C4-2B (cell line): ENCODE measurements around the gene CTDSPL.

ENCODE experiments used
- H3K27ac ChIP-seq: fragments of 450-650 bp; 2 replicates; pipeline ENCODE4 v1.5.1; 2017
- ZFX ChIP-seq: fragments of 450-650 bp; IDR thresholded peaks from 2 replicates; pipeline ENCODE4 v1.6.1; 2017
- TF ChIP-seq, protein P1 (sequence below): fragments of 450-650 bp; conservative IDR thresholded peaks from 2 replicates; pipeline ENCODE4 v1.5.1; 2017; ENCODE audit warnings: mild to moderate bottlenecking

Gene CTDSPL

GRCh38 chr3:37991109-37991508 is 129.4 kb downstream of the CTDSPL start:
- no peak for TF ChIP-seq ZFX
- TF ChIP-seq, protein P1, sequence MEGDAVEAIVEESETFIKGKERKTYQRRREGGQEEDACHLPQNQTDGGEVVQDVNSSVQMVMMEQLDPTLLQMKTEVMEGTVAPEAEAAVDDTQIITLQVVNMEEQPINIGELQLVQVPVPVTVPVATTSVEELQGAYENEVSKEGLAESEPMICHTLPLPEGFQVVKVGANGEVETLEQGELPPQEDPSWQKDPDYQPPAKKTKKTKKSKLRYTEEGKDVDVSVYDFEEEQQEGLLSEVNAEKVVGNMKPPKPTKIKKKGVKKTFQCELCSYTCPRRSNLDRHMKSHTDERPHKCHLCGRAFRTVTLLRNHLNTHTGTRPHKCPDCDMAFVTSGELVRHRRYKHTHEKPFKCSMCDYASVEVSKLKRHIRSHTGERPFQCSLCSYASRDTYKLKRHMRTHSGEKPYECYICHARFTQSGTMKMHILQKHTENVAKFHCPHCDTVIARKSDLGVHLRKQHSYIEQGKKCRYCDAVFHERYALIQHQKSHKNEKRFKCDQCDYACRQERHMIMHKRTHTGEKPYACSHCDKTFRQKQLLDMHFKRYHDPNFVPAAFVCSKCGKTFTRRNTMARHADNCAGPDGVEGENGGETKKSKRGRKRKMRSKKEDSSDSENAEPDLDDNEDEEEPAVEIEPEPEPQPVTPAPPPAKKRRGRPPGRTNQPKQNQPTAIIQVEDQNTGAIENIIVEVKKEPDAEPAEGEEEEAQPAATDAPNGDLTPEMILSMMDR, result no peak
- H3K27ac ChIP-seq, result no peak overlapping the region

- no peak overlapping the region for H3K27ac ChIP-seq
- TF ChIP-seq, protein P1, result no peak
- TF ChIP-seq ZFX, result no peak
Measured at GRCh38 chr3:37991823-37992222, 130.1 kb downstream of the CTDSPL start.

DNA sequence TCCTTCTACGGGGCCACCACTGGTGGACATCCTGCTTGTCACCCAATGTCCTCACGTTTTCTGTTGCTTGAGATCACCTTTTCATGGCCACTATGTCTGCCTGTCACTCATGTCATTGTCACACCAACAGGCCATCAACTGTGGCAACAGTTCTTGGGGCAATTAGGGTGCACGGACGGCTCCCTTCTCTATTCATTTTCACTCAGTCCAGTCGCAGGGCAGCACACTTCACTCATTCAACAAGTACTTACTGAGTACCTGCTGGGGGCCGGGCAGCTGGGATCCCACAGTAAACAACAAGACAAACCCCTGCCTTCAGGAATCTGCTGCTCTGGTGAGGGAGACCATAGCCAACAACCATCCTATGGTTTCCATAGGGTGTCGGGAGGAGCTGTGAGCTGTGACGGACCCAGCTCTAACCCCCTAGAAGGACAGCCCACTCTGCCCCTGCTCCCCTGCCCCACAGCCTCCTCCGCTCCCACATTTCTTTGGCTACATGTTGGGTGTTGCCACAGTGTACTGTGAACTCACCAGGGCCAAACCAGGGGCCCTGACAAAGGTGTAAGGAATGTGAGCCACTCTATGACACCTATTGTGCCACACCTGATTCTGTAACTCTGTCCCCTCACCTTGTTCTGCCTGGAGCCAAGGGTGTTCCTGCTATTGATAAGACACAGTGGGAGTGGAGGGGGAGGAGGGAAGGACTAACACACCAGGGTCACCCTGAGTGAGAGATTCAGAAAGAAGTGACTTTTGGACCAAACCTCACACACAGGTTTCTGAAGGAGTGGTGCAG is 130.8 kb downstream of the CTDSPL start:
- no peak for TF ChIP-seq ZFX
- TF ChIP-seq, protein P1, result no peak
- H3K27ac ChIP-seq, result no peak overlapping the region

- no peak for TF ChIP-seq ZFX
- TF ChIP-seq, protein P1, result no peak
- H3K27ac ChIP-seq, result no peak overlapping the region
Measured at GRCh38 chr3:37993067-37993455, 131.4 kb downstream of the CTDSPL start.

- TF ChIP-seq ZFX, result no peak
- TF ChIP-seq, protein P1, result no peak
- H3K27ac ChIP-seq, result no peak overlapping the region
Measured at GRCh38 chr3:37993460-37993819, 131.8 kb downstream of the CTDSPL start.

DNA sequence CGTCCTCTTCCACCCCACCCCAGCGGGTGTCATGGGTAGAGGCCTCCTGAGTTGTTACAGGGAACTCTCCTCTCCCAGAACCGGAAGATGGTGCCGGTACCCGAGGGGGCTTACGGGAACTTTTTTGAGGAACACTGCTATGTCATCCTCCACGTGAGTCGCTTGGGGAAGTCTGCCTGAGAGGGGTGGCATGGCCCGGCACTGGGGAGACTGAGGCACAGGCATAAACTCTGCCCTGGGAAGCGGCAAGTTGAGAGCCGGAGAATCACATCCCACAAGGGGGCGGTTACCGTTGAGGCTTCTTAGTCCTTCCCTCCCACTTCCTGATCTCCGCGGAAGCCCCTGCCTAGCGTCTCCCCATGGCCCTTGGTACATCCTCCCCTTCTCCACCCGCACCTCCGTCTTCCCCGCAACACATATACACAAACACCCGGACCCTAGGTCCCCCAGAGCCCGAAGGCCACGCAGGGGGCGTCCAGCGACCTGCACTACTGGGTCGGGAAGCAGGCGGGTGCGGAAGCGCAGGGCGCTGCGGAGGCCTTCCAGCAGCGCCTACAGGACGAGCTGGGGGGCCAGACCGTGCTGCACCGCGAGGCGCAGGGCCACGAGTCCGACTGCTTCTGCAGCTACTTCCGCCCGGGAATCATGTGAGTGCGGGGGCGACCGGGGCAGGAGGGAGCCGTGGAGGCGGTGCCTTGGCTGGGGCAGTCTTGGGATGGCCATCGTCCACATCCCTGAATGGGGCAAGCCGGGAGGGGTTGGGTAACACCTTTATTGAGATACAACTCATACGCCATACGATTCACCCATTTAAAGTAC is 132.3 kb downstream of the CTDSPL start:
- TF ChIP-seq, protein P1, result no peak
- TF ChIP-seq ZFX, result no peak
- H3K27ac ChIP-seq, result no peak overlapping the region

GRCh38 chr3:37994639-37994972 is 132.9 kb downstream of the CTDSPL start:
- TF ChIP-seq, protein P1, result no peak
- no peak for TF ChIP-seq ZFX
- no peak overlapping the region for H3K27ac ChIP-seq
